Colonic mucosa (tissue), 4 donors: ENCODE results near the gene PSTPIP1. TPM values are rescaled to one million over a fixed set of nuclear protein-coding genes. Genes with fewer than 3 reads are reported as not detected.
A peak's percentile ranks its signal among the peaks of the same experiment; 100 is the strongest.

Source experiments
- DNase-seq: peaks from one replicate; pipeline ENCODE4 v3.0.0-alpha.2; 2020
- H3K27ac ChIP-seq: fragments of 200-600 bp; one replicate; pipeline ENCODE4 v1.8.0; 2021
- H3K27me3 ChIP-seq: fragments of 200-600 bp; one replicate; pipeline ENCODE4 v1.8.0; 2021
- H3K36me3 ChIP-seq: fragments of 200-600 bp; one replicate; pipeline ENCODE4 v1.8.0; 2021
- H3K4me1 ChIP-seq: fragments of 200-600 bp; one replicate; pipeline ENCODE4 v1.8.0; 2021; ENCODE audit warnings: mild to moderate bottlenecking
- H3K4me3 ChIP-seq: fragments of 200-600 bp; one replicate; pipeline ENCODE4 v1.8.0; 2021
- H3K9ac ChIP-seq, 2 donors: one replicate each; pipeline ENCODE4 v1.7.0; 2013; ENCODE audit warnings: control low read depth in 2 of 2, low read depth in 2 of 2, low read length in 2 of 2
- H3K9me3 ChIP-seq: fragments of 200-600 bp; one replicate; pipeline ENCODE4 v1.8.0; 2021
- intact Hi-C: fragments of 100-400 bp; cut with DNase I; formaldehyde crosslinking; loops from one replicate; pipeline ENCODE4 v1.14.1; 2022
- total RNA-seq, 2 donors: library from RNA; stranded (reverse); fragmentation: NEBNext Ultra II Directional in 1 of 2; extraction: Animal tissue kit (Norgen Biotek cat#: 25700) in 1 of 2; gene quantifications; one replicate each; pipeline ENCODE4 v1.2.1, GENCODE V29; 2021
- TF ChIP-seq, protein P1 (sequence below): fragments of 200-600 bp; IDR thresholded peaks from one replicate; pipeline ENCODE4 v1.8.0; 2022; ENCODE audit warnings: antibody characterized with exemption, mild to moderate bottlenecking
- donor health status: healthy.
- donor health status: DM: no; HTN: no; CAD: no.
- donor health status: DM: no; HTN: no; CAD: no.

Gene PSTPIP1
- total RNA-seq, 2 donors from 2014 or later, result 3.7 to 4.2 TPM

DNA sequence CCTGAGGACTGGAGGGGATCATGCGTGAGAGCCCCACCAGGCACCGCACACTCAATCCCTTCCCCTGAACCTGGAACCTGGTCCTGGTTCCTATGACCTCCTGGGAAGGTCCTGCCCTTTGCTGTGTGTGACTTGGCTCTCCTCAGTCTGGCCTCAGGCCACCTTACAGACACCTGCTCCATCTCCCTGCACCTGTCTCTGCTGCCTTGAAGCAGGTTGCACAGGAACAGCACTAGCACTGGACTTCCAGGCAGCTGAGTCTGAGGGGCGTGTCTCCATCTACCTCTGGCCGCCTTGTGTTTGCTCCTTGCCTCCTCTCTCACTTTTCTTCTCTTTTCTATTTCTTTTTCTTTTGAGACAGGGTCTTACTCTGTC lies 15.4 kb downstream of the PSTPIP1 start:
- intact Hi-C loops, result no loop called here
- Histone ChIP-seq H3K4me1 (peaks cover 4% of the 10 kb centered on the region), H3K36me3 (no peaks in the 10 kb centered on the region), H3K9me3 (no peaks in the 10 kb centered on the region), H3K27ac (no peak overlapping the region), H3K27me3 (no peaks in the 10 kb centered on the region), H3K9ac (no peak overlapping the region), H3K4me3 (no peak overlapping the region)
- no peak for DNase-seq
- TF ChIP-seq, protein P1, sequence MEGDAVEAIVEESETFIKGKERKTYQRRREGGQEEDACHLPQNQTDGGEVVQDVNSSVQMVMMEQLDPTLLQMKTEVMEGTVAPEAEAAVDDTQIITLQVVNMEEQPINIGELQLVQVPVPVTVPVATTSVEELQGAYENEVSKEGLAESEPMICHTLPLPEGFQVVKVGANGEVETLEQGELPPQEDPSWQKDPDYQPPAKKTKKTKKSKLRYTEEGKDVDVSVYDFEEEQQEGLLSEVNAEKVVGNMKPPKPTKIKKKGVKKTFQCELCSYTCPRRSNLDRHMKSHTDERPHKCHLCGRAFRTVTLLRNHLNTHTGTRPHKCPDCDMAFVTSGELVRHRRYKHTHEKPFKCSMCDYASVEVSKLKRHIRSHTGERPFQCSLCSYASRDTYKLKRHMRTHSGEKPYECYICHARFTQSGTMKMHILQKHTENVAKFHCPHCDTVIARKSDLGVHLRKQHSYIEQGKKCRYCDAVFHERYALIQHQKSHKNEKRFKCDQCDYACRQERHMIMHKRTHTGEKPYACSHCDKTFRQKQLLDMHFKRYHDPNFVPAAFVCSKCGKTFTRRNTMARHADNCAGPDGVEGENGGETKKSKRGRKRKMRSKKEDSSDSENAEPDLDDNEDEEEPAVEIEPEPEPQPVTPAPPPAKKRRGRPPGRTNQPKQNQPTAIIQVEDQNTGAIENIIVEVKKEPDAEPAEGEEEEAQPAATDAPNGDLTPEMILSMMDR, result no peak

DNA sequence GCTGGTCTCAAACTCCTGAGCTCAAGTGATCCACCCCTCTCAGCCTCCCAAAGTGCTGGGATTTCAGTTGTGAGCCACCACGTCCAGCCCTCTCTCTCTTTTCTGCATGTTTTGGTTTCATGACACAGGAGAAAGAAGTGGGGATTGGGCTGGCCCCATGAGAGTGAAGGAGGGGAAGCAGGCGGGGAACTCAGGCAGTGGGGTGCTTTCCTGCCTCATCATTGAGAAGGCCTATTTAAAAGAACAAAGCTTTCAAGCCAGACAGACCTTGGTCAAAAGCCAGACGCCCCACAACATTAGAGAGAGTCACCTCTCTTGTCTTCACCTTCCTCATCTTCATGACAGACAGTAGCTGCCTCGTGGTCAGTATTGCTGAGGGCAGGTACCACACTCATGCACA lies 15.9 kb downstream of the PSTPIP1 start:
- Histone ChIP-seq H3K4me1 (peaks cover 4% of the 10 kb centered on the region), H3K4me3 (no peak overlapping the region), H3K36me3 (no peaks in the 10 kb centered on the region), H3K9ac (no peak overlapping the region), H3K27ac (no peak overlapping the region), H3K9me3 (no peaks in the 10 kb centered on the region), H3K27me3 (no peaks in the 10 kb centered on the region)
- no peak for DNase-seq
- TF ChIP-seq, protein P1, result no peak
- intact Hi-C loops, result no loop called here

DNA sequence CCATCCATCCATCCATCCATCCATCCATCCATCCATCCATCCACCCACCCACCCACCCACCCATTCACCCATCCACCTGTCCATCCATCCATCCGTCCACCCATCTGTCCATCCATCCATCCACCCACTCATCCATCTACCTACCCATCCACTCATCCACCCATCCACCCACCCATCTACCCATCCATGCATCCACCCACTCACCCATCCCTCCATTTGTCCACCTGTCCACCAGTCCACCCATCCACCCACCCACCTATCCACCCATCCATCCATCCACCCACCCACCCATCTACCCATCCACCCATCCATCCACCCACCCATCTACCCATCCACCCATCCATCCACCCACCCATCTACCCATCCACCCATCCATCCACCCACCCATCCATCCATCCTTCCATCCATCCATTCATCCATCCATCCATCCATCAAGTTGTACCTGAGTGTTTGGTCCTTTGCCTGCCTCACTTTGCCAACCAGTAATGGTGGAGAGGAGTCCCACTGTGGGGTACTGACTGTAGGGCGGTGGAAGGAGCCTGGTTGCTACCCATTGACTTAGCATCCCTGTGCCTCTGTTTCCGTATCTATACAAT lies 17.3 kb downstream of the PSTPIP1 start:
- no peak for DNase-seq
- Histone ChIP-seq H3K4me1 (peaks cover 4% of the 10 kb centered on the region), H3K27ac (no peak overlapping the region), H3K9ac (no peak overlapping the region), H3K27me3 (no peaks in the 10 kb centered on the region), H3K9me3 (no peaks in the 10 kb centered on the region), H3K4me3 (no peak overlapping the region), H3K36me3 (no peaks in the 10 kb centered on the region)
- TF ChIP-seq, protein P1, result no peak
- intact Hi-C loops, result no loop called here

DNA sequence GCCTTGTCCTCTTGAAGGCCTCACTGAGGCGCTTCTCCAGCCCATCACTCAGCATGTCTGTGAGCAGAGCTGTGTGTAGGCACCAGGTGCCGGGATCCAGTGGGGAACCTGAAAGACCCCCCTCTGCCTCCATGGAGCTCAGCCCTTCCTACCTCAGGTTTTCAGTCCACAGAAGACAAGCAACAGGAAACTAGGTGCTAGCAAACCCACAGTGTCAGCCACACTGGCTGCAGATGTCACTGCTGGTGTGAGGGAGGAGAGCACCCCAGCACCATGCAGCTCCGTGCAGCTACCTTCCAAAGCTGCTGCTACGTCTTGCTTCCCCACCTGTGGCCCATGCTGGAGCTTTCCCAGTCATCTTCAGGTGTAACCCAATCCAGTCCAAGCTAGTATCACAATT lies 17.9 kb downstream of the PSTPIP1 start:
- no peaks in the 10 kb centered on the region for H3K27me3 ChIP-seq
- H3K9ac ChIP-seq, result no peak overlapping the region
- no peak overlapping the region for H3K4me3 ChIP-seq
- no peak for DNase-seq
- TF ChIP-seq, protein P1, result no peak
- intact Hi-C loops, result no loop called here
- no peak overlapping the region for H3K27ac ChIP-seq
- no peaks in the 10 kb centered on the region for H3K9me3 ChIP-seq
- no peaks in the 10 kb centered on the region for H3K36me3 ChIP-seq
- peaks cover 4% of the 10 kb centered on the region for H3K4me1 ChIP-seq

DNA sequence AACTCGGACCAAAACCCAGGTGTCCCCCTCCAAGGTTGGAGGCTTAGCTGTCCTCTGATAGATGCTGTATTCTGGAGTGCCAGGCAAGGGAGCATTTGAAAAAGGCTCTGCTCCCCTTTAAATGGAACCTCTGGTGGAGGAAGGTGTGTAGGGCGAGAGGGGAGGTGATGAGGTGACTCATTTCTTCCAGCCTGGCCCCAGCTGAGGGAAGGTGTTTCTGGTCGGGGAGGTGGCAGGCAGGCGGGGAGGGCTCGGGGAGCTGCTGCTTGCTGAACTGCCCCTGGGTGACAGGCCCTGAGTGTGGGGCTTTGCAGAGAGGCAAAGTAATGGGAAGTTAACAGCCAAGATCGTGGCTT lies 18.8 kb downstream of the PSTPIP1 start:
- H3K27ac ChIP-seq, result no peak overlapping the region
- H3K27me3 ChIP-seq, result no peaks in the 10 kb centered on the region

More for the DNA sequence above, 18.8 kb downstream of the PSTPIP1 start:
- Histone ChIP-seq H3K36me3 (no peaks in the 10 kb centered on the region), H3K4me1 (peaks cover 4% of the 10 kb centered on the region), H3K9ac (peak overlapping the region in 1 of 2 donors; percentile 19), H3K4me3 (no peak overlapping the region), H3K9me3 (no peaks in the 10 kb centered on the region)
- no peak for DNase-seq
- TF ChIP-seq, protein P1, result no peak
- intact Hi-C loops, result no loop called here
